HL-60/S4 treated with retinoic acid at 250 ng/mL for 4 days and 3 days (cell line): ENCODE measurements around the gene ALDH1A2.
"Not testable (repeated sequence)": the region's sequence is repeated elsewhere in the genome, so short reads cannot be mapped to it uniquely, and the experiment has no call there.

Experiments
- in situ Hi-C: fragments of 300-500 bp; cut with MboI; formaldehyde crosslinking; loops from 2 replicates; pipeline ENCODE4 v1.7.0; 2022; ENCODE audit warnings: low sequenced_read_pairs

The ALDH1A2 gene

GRCh38 chr15:58002338-58003126 lies 63.0 kb downstream of the ALDH1A2 start:
- in situ Hi-C loops = no loop called here

- in situ Hi-C loops = not testable (repeated sequence)
Measured at GRCh38 chr15:57999699-58000098, 65.8 kb downstream of the ALDH1A2 start.

- in situ Hi-C loops = no loop called here
Measured at GRCh38 chr15:57996561-57996960, 69.0 kb downstream of the ALDH1A2 start.

GRCh38 chr15:57994221-57995049 lies 71.1 kb downstream of the ALDH1A2 start:
- in situ Hi-C loops = no loop called here

GRCh38 chr15:57993409-57994145 lies 71.9 kb downstream of the ALDH1A2 start:
- in situ Hi-C loops = no loop called here

DNA sequence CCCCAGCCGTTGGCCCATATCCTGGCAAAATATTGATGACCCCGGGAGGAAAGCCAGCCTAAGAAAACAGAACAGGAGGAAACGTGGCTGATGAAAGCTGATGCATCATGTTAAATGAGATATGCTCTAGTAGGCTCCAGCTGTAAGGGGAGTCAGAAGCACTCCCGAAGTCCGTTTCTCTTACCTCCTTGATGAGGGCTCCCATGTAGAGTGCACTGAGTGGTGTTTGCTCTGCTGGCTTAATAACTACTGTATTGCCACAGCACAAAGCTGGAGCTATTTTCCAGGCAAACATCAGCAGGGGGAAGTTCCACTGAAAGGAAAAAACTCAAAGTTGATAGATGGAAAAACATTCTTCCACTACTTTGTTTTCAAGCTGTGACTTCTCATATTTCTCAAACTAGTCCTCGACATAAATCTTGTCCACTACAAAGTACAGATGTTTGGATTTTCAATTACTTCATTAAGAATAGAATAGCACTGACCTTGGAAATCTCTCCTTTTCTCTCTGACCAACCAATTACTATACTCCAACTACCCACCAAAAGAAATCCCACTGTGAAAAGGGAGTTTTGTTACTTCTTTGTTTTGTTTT lies 72.7 kb downstream of the ALDH1A2 start:
- in situ Hi-C loops = no loop called here

- in situ Hi-C loops = no loop called here
Measured at GRCh38 chr15:57973534-57973933, 92.0 kb downstream of the ALDH1A2 start.

- in situ Hi-C loops = no loop called here
Measured at GRCh38 chr15:57972864-57973263, 92.6 kb downstream of the ALDH1A2 start.

GRCh38 chr15:57969996-57970395 lies 95.5 kb downstream of the ALDH1A2 start:
- in situ Hi-C loops = no loop called here

DNA sequence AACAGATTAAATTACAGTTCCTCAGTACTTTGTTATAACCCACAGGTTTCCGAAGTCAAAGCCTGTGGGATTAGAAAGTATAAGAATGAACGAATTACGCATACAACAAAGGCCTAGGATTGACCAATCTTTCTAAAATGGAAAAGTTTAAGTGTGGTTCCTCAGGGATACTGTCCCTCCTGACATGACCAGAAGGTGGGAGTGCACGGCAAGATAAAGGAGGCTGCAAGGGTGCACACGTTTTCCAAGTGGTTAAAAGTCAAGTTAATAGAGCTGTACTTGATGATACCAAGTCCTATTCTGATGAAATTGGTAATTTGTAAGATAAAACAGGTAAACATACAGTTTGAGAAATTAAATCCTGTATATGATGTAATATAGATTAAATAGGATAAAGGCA lies 96.2 kb downstream of the ALDH1A2 start:
- in situ Hi-C loops = no loop called here

DNA sequence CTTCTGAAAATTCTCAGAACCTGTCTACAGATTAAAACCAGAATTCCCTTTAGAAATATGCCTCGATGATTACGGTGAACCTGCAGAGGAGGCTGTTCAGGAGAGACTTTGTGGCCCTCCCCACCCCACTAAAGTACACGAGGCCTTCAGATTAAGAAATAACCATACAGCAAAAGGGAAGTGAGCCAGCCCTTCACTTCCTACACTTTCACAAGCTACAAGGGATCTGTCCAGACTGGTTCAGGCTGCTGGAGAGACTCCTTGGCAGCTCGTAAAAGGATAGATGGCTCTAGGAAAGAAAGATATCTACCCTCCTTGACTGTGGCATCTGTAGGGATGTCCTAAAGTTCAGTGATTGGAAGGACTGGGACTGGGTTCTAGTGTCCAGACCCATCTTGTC lies 102.6 kb downstream of the ALDH1A2 start:
- in situ Hi-C loops = no loop called here

GRCh38 chr15:57961919-57962318 lies 103.6 kb downstream of the ALDH1A2 start:
- in situ Hi-C loops = no loop called here

GRCh38 chr15:57957113-57957512 lies 108.4 kb downstream of the ALDH1A2 start:
- in situ Hi-C loops = no loop called here

DNA sequence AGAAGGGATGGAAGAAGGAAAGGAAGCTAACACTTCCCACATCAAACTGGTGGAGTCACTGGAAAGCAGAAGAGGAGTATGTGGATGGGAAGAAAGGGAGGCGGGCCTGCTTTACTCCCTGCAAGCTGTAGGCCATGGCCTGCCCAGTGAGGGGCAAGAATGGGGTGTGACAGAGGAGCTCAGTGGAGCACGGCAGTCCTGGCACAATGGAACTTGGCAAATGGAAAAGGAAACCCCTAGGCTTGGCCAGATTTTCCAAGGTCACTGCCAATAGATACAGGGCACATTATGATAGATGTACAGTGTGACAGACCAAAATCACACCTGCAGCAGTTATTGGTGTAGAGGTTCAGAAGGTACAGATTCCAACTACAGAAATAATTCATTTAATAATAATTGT lies 111.6 kb downstream of the ALDH1A2 start:
- in situ Hi-C loops = no loop called here

DNA sequence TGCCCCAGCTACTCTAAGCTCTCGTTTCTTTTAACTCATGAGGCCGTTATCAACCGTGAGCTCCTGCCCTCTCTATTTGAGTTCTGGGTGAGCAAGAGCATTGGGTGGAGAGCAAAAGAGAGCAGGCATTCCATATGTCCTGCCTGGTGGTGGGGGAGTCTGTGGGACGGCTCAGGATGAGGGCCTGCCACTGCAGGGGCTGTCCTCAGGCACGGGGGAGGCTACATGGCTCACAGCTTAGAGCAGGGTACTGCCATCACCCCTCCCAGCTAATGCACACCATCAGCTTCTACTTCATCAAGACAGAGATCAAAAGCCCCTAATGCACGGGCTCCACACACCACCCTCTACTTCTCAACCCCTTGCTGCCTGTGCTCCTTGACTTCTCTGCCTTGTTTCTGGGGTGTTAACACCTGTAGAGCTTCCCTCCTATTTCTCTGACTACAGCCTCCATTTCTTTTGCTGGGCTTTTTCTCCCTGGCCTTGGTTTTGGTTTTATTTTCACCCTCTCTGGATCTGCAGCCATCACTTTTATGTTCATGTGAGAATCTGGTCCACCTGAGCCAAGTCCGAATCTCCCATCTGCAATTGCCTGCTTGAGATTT lies 114.1 kb downstream of the ALDH1A2 start:
- in situ Hi-C loops = no loop called here

DNA sequence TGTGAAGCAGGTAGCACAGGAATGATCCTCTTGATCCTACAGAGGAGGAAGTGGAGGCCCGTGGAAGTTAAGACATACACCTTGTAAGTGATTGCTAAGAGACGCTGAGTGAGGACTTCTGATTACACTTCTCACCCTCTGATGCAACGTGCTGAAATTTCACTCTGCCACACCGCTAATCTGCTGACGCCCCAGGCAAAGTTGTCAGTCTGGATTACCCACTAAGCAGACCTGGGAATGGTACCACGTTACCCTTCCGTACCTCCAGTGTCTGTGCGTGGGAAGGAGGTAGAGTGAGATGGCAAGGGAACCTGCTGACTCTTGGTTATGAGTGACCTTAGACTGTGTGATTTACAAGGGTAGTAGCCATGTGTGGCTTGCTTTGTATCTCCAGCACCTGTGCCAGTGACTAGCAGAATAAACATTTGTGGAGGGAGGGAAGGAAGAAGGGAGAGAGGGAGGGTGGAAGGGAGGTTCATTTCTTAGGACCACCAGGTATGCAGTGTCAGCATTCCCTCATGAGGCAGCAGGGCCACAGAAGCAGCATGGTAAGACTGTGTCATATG lies 115.0 kb downstream of the ALDH1A2 start:
- in situ Hi-C loops = no loop called here

DNA sequence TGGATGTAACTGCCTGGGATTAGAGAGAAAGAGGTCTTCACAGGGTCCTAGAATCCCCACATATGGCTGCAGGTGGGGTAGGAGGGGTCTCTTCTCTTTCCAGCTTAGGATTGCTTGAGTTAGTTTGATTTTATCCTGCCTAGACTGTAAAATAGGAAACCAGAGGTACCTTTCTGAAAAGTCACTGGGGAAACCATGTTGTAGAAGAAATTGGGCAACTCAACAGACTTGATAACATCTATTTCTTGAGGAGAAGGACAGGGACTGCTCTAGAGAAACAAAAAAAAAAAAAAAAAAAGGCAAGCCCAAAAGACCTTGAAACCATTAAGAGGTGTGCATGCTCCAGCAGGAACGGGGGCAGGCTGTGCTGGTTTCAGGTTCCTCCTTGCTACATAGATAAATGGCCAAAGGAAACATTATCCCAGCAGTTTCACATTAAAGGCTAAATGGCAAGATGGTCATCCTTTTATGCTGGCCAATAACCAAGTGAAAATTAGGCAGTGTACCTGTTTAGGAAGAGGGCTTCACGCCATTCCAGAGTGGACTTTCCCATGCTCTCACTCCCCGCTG lies 116.1 kb downstream of the ALDH1A2 start:
- in situ Hi-C loops = no loop called here

DNA sequence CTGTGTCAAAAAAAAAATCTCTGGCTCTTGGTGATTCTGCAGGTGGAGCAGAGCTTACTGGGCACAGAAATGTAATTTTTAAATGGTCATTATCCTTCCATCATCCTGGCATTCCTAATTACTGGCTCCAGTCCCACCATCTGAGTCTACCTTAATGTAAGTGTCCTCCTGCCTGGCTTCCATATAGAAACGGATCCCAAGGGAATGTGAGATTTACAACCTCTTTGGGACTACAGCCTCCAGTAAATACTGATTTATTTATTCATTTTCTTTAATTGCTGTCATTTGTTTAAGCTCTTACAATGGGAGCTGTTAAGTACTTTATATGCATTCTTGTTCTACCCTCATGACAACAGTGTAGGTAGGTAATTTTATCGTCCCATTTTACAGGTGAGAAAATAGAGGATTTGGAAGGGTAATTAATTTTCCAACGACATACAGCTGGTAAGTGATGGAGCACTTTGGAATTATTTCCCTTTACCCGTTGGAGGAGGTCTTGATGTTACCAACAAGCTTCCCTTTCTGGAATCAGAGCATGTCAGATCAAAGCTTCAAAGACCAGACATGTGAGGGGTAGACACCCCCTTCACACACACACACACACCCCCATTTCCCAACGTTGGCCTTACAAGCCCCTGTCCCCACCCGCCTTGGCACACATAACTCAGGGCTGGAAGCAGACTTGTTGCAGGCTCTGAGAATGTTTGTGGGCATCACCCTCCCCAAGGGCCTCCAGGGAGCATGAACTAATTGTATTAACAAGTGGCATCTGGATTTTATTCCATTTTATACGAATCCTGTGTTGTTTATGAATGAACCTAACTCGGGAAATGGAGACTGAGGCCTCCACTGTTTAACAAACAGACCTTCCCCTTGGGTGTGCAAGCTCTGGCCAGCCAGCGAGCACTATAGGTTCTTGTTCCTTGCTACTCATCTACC lies 116.9 kb downstream of the ALDH1A2 start:
- in situ Hi-C loops = no loop called here

DNA sequence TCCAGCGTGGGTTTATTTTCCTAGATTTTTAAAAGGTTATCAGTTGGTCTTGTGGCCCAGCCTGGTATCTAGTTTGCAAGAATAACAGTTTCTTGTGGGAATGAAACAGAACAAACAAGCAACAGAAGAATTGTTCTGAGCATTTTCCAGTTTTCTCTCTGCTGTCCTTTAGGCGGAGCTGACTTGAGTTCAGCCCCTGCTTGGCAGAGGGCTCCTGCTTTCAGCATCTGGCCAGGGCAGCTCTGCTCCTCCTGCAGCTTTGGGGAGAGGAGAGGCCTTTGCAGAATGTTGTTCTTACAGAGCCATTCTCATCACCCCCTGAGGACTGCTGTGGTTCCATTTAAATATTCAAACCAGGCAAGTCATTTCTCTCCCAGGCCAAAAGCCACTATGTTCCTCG lies 117.7 kb downstream of the ALDH1A2 start:
- in situ Hi-C loops = no loop called here
